ENCODE data around the gene YY1. TPM values are rescaled to one million over a fixed set of nuclear protein-coding genes. Genes with fewer than 3 reads are reported as not detected.

The YY1 gene
- total and polyA plus RNA-seq, 2 of the 4 experiments (the other 2 are of a cell fraction), result 21.7 to 29.9 TPM

GRCh38 chr14:100222224-100223093 lies 16.5 kb upstream of the YY1 start (continued):
- TF ChIP-seq POLR2A (IDR thresholded peaks at IDR 0.05; ENCODE audit: low read depth, low read length) (no peak), MAFK (IDR thresholded peaks at IDR 0.05; ENCODE audit: low read depth, low read length) (no peak)

DNA sequence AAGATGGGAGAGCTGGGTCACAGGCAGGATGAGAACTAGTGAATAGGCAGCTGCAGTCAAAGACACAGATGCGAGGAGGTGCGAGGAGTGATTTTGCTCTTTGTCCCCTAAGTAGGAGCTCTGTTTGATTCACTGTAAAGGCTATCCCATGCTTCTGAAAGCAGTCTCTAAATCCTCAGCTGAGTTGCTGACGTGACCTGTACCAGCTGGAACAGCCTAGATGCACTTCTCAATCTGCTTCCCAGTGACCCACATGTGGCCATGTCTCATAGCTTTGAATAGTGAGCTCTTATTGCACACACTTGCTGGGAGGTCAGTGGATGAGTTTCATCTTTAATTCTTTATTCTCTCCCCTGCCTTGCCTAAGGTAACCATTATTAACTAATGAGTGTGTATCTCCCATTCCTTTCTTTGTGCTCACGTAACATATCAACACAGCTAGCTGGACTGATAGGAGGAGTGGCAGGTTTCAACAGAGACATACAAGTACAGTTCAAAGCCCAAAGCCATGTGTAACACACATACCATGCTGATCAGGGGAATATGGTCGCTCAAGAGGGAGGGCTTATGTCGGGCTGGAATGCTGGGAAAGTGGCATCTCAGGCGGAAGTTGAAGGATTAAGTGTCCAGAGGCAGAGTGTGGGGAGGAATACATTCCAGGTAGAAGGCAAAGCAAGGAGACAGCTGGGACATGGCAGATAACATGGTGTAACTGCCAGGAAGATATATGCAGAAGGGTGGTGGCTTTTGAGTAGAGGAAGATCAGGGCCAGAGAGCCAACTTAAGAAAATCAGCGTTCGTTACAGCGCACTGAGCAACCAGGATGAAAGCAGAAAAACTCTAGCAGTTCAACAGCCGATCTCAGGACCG lies 15.4 kb upstream of the YY1 start:
- H3K9me3 ChIP-seq (ENCODE audit: control insufficient read depth, insufficient read depth, low read length), result no peaks in the 10 kb centered on the region
- peak; percentile 22 for ATAC-seq (ENCODE audit: low read depth)
- no peak overlapping the region for H3K4me3 ChIP-seq (ENCODE audit: insufficient read depth, low read depth, low read length)
- peak overlapping the region; percentile 44; the same call in 1 of the 2 replicates for H2AK5ac ChIP-seq (ENCODE audit: low read depth, low read length)
- H4K5ac ChIP-seq (ENCODE audit: low read depth, low read length), result no peak overlapping the region
- no peak overlapping the region for H3K18ac ChIP-seq (ENCODE audit: low read depth, low read length)
- H2AFZ ChIP-seq (replicated peaks; ENCODE audit: low read length, poor library complexity), result peak overlapping the region; percentile 9
- H2BK15ac ChIP-seq (ENCODE audit: low read depth, low read length), result no peak overlapping the region
- peak overlapping the region; percentile 12 for H3K4me2 ChIP-seq (ENCODE audit: low read depth, low read length)
- H2BK20ac ChIP-seq (ENCODE audit: low read depth, low read length), result no peak overlapping the region
- no peak overlapping the region for H4K91ac ChIP-seq (ENCODE audit: insufficient read depth, low read depth, low read length)
- peak overlapping the region; percentile 27; the same call in 1 of the 2 replicates for H3K23ac ChIP-seq (ENCODE audit: low read depth, low read length)
- H2BK120ac ChIP-seq (ENCODE audit: low read depth, low read length), result no peak overlapping the region
- no TSS peak for BruUV-seq (replicated peaks)
- peak; percentile 41 for DNase-seq
- no peaks in the 10 kb centered on the region for H4K20me1 ChIP-seq (ENCODE audit: insufficient read depth, low read length)
- H3K4ac ChIP-seq (ENCODE audit: low read depth, low read length), result 0 out of 2 replicates have a peak overlapping the region, but pooled peaks have one; percentile 7
- H3K27me3 ChIP-seq (ENCODE audit: control insufficient read depth, insufficient read depth, low read length), result no peaks in the 10 kb centered on the region
- dilution Hi-C loops (cut with HindIII; ENCODE audit: low sequenced_read_pairs, unreplicated experiment), result no loop called here
- H3K14ac ChIP-seq (replicated peaks; ENCODE audit: low read depth, low read length), result peak overlapping the region; percentile 13
- no peak overlapping the region for H3K56ac ChIP-seq (ENCODE audit: extremely low read depth, insufficient read depth, low read length)
- in situ Hi-C loops (cut with MboI; ENCODE audit: low sequenced_read_pairs), result no loop called here
- POLR2A ChIA-PET (ENCODE audit: unreplicated experiment), result no interaction called here
- intact Hi-C loops (cut with micrococcal nuclease), result loop anchor here (2.0 kb wide), 1 partner anchor 13 kb away; no protein-coding TSS in a partner anchor
- H3K4me1 ChIP-seq (ENCODE audit: control insufficient read depth, insufficient read depth, low read length), result peaks cover 18% of the 10 kb centered on the region
- no peak overlapping the region for H2AK9ac ChIP-seq (replicated peaks; ENCODE audit: low read depth, low read length, poor library complexity)
- H3K79me1 ChIP-seq (ENCODE audit: low read depth in 1 of 2, low read length in 2 of 2), result peaks cover 23 to 65% of the 10 kb centered on the region in 2 experiments
- no peak for TF ChIP-seq RFX5 (IDR thresholded peaks at IDR 0.05; ENCODE audit: low read depth, low read length)
- TF ChIP-seq SMC3 (IDR thresholded peaks at IDR 0.05; ENCODE audit: low read depth, low read length), result no peak
- TF ChIP-seq CTCF (conservative IDR thresholded peaks at IDR 0.05; ENCODE audit: low read depth, low read length), result no peak
- no peak overlapping the region for H2BK5ac ChIP-seq (ENCODE audit: low read depth, low read length, poor library complexity, severe bottlenecking)
- peaks cover 9% of the 10 kb centered on the region for H3K9me1 ChIP-seq (ENCODE audit: insufficient read depth, low read length)
- H3K27ac ChIP-seq (ENCODE audit: insufficient read depth, low read length), result no peak overlapping the region
- WGBS, 2 experiments (ENCODE audit: extremely low coverage in 2 of 2, insufficient read length in 1 of 2), result 67% methylated on average over 9 of the region's 12 CpGs; no CpG with 5 or more reads in 1 of the 2 experiments
- H3K9ac ChIP-seq (ENCODE audit: low read depth, low read length), result no peak overlapping the region
- CTCF ChIA-PET, result interaction anchor here (0.9 kb wide), 1 partner anchor 30 kb away, joined by 4 read pairs; no protein-coding TSS in a partner anchor
- H4K8ac ChIP-seq (ENCODE audit: low read depth in 2 of 2, low read length in 2 of 2), result peak overlapping the region in 1 of 2 experiments; percentile 42; a peak in 1 of 4 replicates
- H3K36me3 ChIP-seq (ENCODE audit: control insufficient read depth, insufficient read depth, low read length), result no peaks in the 10 kb centered on the region
